Stimulated activated CD4-positive, alpha-beta T cell treated with anti-CD3 and anti-CD28 coated beads, Interleukin-2, amount 100 ng/mL, for 4 hours (primary cell): ENCODE measurements around the gene SPEF1.

ENCODE experiments used
- DNase-seq: peaks from one replicate; pipeline ENCODE4 v3.0.0-alpha.2; 2020; ENCODE audit warnings: low read depth

SPEF1 gene

GRCh38 chr20:3729811-3730540 is 51.3 kb downstream of the SPEF1 start:
- DNase-seq: no peak

DNA sequence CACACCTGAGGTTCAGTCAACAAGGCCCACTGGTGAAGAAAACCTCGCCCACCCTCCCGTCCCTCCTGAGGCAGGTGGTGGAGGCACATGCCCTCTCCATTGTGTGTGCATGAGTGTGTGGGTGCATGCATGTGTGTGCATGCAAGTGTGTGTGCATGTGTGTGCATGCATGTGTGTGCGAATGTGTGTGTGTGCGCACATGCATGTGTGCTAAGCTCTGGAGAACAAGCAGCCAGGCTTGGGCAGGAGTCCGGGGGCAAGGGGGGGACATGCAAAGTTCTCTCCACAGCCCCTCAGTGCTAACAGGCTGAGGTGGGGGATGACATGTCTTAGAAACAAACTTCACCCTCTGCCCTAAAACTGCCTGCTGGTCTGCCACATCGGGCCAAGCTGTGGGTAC is 51.9 kb downstream of the SPEF1 start:
- no peak for DNase-seq

DNA sequence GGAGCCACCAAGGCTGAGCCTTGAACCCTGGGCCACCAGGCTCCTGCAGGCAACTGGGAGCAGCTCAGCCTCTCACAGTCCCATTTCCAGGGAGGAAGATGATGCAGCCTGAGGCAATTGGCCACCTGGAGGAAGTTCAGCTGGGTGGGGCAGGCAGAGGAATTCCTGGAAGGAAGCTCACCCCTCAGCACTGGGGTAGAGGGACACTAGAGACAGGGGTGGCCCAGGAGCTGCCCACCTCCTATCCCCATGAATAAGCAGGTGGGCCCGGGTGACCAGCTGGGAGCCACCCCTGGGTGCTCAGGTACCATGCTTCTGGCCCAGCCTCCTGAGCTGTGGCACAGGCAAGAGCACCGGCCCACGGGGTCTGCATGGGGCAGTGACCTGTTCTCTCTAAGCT is 52.4 kb downstream of the SPEF1 start:
- DNase-seq: no peak

GRCh38 chr20:3728354-3728753 is 52.9 kb downstream of the SPEF1 start:
- DNase-seq: no peak
